SKM-1 (cell line): ENCODE measurements around the gene MREG.
A peak's percentile ranks its signal among the peaks of the same experiment; 100 is the strongest.

Source experiments
- DNase-seq: peaks from one replicate; lab custom pipeline; 2025; ENCODE audit not compliant: unreplicated experiment; lab: John Stamatoyannopoulos, UW

MREG gene

GRCh38 chr2:215920244-215921100 lies 92.9 kb downstream of the MREG start:
- peak; percentile 51 for DNase-seq

- DNase-seq: no peak
Observed at GRCh38 chr2:215919624-215920243, 93.6 kb downstream of the MREG start.

- DNase-seq: no peak
Observed at GRCh38 chr2:215918901-215919599, 94.3 kb downstream of the MREG start.

- DNase-seq: no peak
Observed at GRCh38 chr2:215917953-215918620, 95.3 kb downstream of the MREG start.

GRCh38 chr2:215915441-215915840 lies 97.9 kb downstream of the MREG start:
- no peak for DNase-seq

GRCh38 chr2:215914777-215915165 lies 98.6 kb downstream of the MREG start:
- DNase-seq: no peak

- DNase-seq: no peak
Observed at GRCh38 chr2:215914054-215914776, 99.1 kb downstream of the MREG start.

GRCh38 chr2:215912299-215912842 lies 101.0 kb downstream of the MREG start:
- DNase-seq: no peak

- DNase-seq: no peak
Observed at GRCh38 chr2:215911301-215912085, 101.9 kb downstream of the MREG start.

GRCh38 chr2:215910180-215910579 lies 103.2 kb downstream of the MREG start:
- DNase-seq: no peak

GRCh38 chr2:215907147-215907546 lies 106.2 kb downstream of the MREG start:
- DNase-seq: no peak

GRCh38 chr2:215906458-215906857 lies 106.9 kb downstream of the MREG start:
- DNase-seq: no peak

- no peak for DNase-seq
Observed at GRCh38 chr2:215905691-215906090, 107.7 kb downstream of the MREG start.

- DNase-seq: peak; percentile 50
Observed at GRCh38 chr2:215904101-215904500, 109.2 kb downstream of the MREG start.

- peak; percentile 32 for DNase-seq
Observed at GRCh38 chr2:215903203-215903602, 110.1 kb downstream of the MREG start.

- no peak for DNase-seq
Observed at GRCh38 chr2:215901796-215902195, 111.6 kb downstream of the MREG start.

- peak; percentile 35 for DNase-seq
Observed at GRCh38 chr2:215900843-215901242, 112.5 kb downstream of the MREG start.

- DNase-seq: peak; percentile 80
Observed at GRCh38 chr2:215900203-215900611, 113.1 kb downstream of the MREG start.
